GM12873 (cell line): ENCODE measurements around the gene C1orf105.

ENCODE experiments used
- TF ChIP-seq, protein P1 (sequence below): IDR thresholded peaks from 2 replicates; pipeline ENCODE4 v1.5.1; 2012; ENCODE audit warnings: low read depth, mild to moderate bottlenecking, moderate library complexity, low read length, control low read depth; ENCODE audit not compliant: insufficient read depth; ENCODE audit errors: missing control alignments

C1orf105 gene

GRCh38 chr1:172420385-172420784 lies at the start of gene C1orf105:
TSS of gene C1orf105 (plus strand) at chr1:172420685. CDS start at chr1:172420886, 201 bp downstream.
- TF ChIP-seq, protein P1, sequence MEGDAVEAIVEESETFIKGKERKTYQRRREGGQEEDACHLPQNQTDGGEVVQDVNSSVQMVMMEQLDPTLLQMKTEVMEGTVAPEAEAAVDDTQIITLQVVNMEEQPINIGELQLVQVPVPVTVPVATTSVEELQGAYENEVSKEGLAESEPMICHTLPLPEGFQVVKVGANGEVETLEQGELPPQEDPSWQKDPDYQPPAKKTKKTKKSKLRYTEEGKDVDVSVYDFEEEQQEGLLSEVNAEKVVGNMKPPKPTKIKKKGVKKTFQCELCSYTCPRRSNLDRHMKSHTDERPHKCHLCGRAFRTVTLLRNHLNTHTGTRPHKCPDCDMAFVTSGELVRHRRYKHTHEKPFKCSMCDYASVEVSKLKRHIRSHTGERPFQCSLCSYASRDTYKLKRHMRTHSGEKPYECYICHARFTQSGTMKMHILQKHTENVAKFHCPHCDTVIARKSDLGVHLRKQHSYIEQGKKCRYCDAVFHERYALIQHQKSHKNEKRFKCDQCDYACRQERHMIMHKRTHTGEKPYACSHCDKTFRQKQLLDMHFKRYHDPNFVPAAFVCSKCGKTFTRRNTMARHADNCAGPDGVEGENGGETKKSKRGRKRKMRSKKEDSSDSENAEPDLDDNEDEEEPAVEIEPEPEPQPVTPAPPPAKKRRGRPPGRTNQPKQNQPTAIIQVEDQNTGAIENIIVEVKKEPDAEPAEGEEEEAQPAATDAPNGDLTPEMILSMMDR, result no peak

GRCh38 chr1:172373864-172374263 lies 46.6 kb upstream of the C1orf105 start:
- TF ChIP-seq, protein P1, result no peak

GRCh38 chr1:172375211-172375631 lies 45.3 kb upstream of the C1orf105 start:
- TF ChIP-seq, protein P1, result no peak

DNA sequence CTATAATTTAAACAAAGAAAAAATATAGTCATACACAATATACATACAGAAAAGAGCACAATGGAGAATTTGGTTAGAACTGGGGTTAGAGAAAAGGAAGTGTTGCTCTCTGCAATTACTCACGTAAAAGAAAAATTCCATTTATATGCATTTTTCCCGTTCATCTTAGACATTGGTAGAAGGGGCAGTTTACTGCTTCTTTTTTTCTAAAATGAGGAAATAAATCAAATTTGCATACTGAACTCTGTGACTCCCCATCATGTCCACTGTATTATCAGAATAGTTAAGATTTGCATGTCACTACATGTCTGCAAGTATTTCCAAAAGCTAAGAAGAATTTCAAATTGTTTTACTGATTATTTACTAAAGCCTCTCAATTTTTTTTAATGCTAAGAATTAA lies 44.1 kb upstream of the C1orf105 start:
- TF ChIP-seq, protein P1, result no peak

DNA sequence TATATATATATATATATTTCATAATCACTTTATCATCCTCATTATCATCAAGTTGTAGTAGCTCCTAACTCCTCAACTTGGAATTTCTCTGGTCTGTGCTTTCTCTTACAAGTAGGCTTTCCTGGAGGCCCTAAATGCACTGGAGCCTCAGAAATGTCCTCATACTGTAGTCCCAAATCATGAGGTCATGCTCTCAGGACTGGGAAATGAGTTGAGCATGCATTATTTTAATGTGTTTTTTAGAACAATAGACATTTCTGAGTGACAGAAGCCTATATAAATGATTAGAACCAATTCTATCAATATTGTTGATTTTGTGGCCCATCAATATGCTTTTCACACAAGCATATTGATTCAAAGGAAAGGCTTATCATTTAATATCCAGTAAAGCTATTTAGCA lies 42.9 kb upstream of the C1orf105 start:
- TF ChIP-seq, protein P1, result no peak

DNA sequence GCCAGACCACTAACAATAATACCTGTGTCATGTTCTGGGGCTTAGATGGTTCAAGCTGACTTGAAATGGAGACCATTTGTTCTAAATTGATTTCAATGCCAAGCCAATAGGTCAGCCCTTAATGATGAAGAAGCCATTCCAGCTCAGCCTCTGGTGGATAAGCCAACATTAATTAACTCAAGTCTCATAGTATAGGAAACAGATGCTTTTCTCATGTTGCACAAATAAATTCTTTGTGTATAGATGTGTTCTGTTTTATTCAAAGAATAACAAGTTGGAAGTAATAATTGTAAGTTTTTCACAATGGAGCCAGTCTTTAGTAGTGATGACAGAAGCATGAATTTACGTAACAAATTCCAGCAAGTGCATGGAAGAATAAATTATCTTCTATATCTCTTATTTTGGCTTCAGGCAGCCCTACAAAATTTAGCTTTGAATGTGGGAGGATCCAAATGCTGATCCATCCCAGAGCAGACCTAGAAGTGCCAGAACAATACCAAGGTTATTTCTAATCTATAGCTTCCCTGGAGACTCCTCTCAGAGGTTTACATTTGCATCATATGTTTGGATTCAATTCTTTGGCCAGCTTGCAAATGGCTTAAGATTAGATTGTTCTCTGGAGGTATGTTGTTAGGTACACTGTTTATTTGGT lies 42.2 kb upstream of the C1orf105 start:
- TF ChIP-seq, protein P1, result no peak

- TF ChIP-seq, protein P1, result no peak
Measured at GRCh38 chr1:172380441-172381244, 39.8 kb upstream of the C1orf105 start.
